ENCODE measurements around the gene SLC26A1. TPM values are rescaled to one million over a fixed set of nuclear protein-coding genes. Genes with fewer than 3 reads are reported as not detected.

SLC26A1 gene
- total RNA-seq, 4 donors from 2014 or later = not detected

DNA sequence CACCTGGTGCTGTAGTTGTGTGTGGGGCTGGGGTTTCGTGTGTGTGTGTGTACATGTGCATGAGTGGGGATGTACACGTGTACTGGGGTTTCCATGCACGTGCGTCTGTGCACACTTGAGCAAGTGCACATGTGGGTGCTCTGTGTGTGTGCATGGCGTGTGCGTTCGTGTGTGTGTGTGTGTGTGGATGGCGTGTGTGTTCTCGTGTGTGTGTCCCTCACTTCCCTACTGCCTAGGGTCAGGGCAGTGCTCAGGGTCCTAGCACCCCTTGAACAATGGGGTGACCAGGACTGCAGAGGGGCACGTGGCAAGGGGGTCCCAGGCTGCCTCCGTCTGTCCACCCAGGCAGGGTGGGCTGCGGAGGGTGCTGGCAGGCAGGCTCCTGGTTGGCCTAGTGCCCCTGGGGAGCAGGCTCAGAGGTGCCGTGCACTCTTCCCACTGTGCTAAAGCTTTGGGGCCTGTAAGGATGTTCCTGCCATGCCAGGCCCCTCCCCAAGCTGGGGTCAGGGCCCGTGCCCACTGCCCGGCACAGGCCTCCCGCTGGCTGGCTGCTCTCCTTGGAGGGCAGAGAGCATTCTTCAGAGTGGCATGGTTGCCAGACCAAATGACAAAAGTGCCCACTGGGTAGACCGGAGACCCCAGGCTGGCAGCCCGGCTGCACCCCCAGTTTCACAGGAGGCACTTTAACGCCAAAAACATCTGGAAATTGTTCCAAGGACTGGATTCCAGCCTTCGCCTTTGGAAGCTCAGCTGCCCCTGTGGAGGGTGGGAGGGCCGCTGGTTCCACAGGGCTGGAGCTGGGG, 47.3 kb upstream of the SLC26A1 start:
- H3K4me1 ChIP-seq = peaks cover 33 to 71% (median 35%) of the 10 kb centered on the region in 3 donors
- no peaks in the 10 kb centered on the region for H3K9me3 ChIP-seq
- no peak overlapping the region for H3K4me3 ChIP-seq
- no peak for DNase-seq
- peak overlapping the region in 2 of 4 donors; percentile 38 to 62 for H3K27ac ChIP-seq
- TF ChIP-seq, protein P1, sequence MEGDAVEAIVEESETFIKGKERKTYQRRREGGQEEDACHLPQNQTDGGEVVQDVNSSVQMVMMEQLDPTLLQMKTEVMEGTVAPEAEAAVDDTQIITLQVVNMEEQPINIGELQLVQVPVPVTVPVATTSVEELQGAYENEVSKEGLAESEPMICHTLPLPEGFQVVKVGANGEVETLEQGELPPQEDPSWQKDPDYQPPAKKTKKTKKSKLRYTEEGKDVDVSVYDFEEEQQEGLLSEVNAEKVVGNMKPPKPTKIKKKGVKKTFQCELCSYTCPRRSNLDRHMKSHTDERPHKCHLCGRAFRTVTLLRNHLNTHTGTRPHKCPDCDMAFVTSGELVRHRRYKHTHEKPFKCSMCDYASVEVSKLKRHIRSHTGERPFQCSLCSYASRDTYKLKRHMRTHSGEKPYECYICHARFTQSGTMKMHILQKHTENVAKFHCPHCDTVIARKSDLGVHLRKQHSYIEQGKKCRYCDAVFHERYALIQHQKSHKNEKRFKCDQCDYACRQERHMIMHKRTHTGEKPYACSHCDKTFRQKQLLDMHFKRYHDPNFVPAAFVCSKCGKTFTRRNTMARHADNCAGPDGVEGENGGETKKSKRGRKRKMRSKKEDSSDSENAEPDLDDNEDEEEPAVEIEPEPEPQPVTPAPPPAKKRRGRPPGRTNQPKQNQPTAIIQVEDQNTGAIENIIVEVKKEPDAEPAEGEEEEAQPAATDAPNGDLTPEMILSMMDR (IDR thresholded peaks at IDR 0.05) = no peak
- no peak for TF ChIP-seq POLR2A (IDR thresholded peaks at IDR 0.05)
- WGBS, 2 donors = 72 to 95% methylated on average over 5 to 6 of the region's 21 CpGs
- peaks cover 0 to 54% (median 0%) of the 10 kb centered on the region in 4 donors for H3K27me3 ChIP-seq
- no peaks in the 10 kb centered on the region for H3K36me3 ChIP-seq
- intact Hi-C loops (cut with DNase I) = no loop called here

DNA sequence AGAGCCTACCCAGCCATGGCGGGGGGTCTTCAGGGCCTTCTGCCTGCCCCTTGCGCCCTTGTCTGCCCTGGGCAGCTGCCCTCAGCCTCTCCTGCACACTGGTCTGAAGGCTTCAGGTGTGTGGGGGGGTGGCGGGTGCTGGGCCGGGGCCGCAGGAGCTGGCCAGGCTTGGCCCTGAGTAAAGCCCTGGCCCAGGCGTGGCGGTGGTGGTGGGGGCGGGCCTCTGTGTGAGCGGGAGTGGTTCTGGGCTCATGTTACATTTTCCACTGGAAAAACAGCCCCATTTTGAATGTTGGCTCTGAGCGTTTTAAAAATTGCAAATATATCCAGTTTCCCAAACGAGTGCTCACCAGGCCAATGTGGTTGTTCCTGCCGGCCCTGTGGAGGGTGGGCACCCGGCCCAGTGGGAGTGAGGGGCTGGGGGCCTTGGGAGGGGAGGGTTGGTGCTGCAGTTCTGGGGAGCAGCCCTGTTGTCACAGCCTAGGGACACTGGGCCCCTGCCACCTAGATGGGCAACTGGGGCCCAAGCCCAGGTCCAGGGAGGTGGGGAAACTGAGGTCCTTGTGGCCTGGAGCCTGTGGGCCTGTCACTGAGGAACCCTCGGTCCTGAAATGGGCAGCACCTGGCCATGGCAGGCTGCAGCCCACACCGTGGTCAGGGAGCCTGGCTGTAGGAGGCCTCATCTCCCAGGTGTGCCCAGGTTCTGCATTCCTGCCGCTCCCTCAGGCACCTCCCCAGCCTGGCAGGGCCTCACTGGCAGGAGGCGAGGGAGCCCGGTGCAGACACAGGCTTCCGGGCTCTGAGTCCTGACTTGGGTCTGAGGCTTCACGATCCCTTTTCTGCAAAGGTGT, 46.5 kb upstream of the SLC26A1 start:
- H3K27ac ChIP-seq = peak overlapping the region; percentile 9 to 58 (median 38)
- TF ChIP-seq, protein P1 (IDR thresholded peaks at IDR 0.05) = no peak
- no peak for TF ChIP-seq POLR2A (IDR thresholded peaks at IDR 0.05)
- no peaks in the 10 kb centered on the region for H3K9me3 ChIP-seq
- WGBS, 2 donors = 20 to 30% methylated on average over 1 to 6 of the region's 20 CpGs
- DNase-seq = no peak
- H3K4me1 ChIP-seq = peaks cover 33 to 71% (median 35%) of the 10 kb centered on the region in 3 donors
- H3K36me3 ChIP-seq = no peaks in the 10 kb centered on the region
- peaks cover 0 to 54% (median 0%) of the 10 kb centered on the region in 4 donors for H3K27me3 ChIP-seq
- H3K4me3 ChIP-seq = no peak overlapping the region
- intact Hi-C loops (cut with DNase I) = no loop called here

DNA sequence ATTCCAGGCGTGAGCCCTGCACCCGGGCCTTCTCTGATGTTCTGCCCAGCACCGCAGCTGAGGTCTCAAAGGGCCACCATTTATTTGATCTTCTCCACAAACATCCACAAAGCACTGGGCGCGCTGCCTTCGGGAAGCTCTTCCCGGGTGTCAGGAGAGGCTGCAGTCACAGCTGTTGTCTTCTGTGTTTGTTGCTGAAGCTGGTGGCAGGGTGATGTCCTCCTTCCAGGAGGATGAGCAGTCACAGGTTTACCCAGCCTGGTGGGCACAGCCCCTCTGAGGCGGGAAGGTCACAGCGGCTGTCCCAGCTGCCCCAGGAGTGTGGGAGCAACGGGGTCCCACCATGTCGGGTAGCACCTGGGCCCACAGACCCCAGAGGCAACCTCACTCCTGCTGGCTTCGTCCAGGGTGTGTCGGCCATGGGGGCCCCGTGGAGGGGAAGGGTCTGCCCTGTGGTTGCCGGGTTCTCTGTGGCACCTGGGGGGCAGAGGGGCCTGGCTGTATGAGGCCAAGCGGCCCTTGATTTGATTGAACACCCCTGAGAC, 45.8 kb upstream of the SLC26A1 start:
- Histone ChIP-seq H3K27ac (peak overlapping the region in 3 of 4 donors; percentile 9 to 58 (median 38)), H3K36me3 (no peaks in the 10 kb centered on the region), H3K27me3 (peaks cover 0 to 54% (median 0%) of the 10 kb centered on the region in 4 donors), H3K4me1 (peaks cover 31 to 70% (median 34%) of the 10 kb centered on the region in 3 donors), H3K4me3 (no peak overlapping the region), H3K9me3 (no peaks in the 10 kb centered on the region)
- no peak for DNase-seq
- no peak for TF ChIP-seq POLR2A (IDR thresholded peaks at IDR 0.05)
- TF ChIP-seq, protein P1 (IDR thresholded peaks at IDR 0.05) = no peak
- intact Hi-C loops (cut with DNase I) = no loop called here
- 63% methylated on average over 7 of the region's 16 CpGs; no CpG with 5 or more reads in 1 of the 2 donors for whole genome bisulfite sequencing, 2 donors

DNA sequence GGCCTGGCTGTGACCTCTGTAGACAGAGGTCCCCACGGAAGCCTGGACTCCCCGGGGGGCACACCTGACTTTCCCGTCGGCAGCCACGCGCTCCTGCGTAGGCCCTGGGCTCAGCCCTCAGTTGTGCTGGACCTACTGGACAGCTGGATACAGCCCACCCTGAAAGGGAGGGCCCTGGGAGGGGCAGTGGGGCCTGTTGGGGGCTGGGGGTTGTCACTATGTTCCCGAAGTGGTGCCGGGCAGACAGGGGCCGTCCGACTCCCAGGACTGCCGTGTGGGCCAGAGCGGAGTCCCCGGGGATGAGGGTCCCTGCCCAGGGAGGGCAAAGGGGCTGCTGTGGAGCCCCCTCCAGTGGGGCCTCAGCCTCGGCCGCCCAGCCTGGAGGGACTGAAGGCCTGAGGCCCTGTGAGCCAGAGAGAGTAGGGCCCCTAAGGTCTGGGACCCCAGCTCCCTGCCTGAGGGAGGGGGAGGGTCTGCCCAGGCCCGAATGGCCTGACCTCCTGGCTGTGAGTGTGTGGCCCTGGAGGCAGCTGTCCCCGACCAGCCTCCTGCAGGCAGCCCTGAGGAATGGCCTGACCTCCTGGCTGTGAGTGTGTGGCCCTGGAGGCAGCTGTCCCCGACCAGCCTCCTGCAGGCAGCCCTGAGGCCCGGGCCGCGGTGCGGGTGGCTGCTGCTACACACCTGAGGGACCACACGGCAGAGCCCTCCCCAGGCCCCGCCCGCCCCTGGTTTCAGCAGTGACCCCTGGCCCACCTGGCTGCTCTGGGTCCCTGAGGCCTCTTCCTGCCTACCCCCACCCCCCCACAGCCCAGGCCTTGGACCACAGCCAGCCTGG, 44.0 kb upstream of the SLC26A1 start:
- Histone ChIP-seq H3K4me1 (peaks cover 22 to 60% (median 30%) of the 10 kb centered on the region in 3 donors), H3K4me3 (no peak overlapping the region), H3K9me3 (no peaks in the 10 kb centered on the region), H3K27ac (no peak overlapping the region), H3K36me3 (no peaks in the 10 kb centered on the region), H3K27me3 (peaks cover 0 to 60% (median 0%) of the 10 kb centered on the region in 4 donors)
- DNase-seq = no peak
- WGBS, 2 donors = 87% methylated on average over 6 of the region's 26 CpGs; no CpG with 5 or more reads in 1 of the 2 donors
- no peak for TF ChIP-seq POLR2A (IDR thresholded peaks at IDR 0.05)
- TF ChIP-seq, protein P1 (IDR thresholded peaks at IDR 0.05) = no peak
- intact Hi-C loops (cut with DNase I) = no loop called here
